Nephron (organoid): ENCODE measurements around the gene ZNF683.

Experiments used
- H3K27ac Mint-ChIP-seq, 3 experiments: 2 replicates each; pipeline ENCODE4 v1.8.0; 2020; ENCODE audit warnings: mixed read lengths in 3 of 3, mild to moderate bottlenecking in 2 of 3, moderate library complexity in 1 of 3
- H3K27me3 Mint-ChIP-seq: 2 replicates; pipeline ENCODE4 v1.8.0; 2021; ENCODE audit warnings: low read depth, mild to moderate bottlenecking, moderate library complexity, mixed read lengths
- H3K36me3 Mint-ChIP-seq: 2 replicates; pipeline ENCODE4 v1.8.0; 2020; ENCODE audit warnings: low read depth, mixed read lengths
- H3K4me1 Mint-ChIP-seq: 2 replicates; pipeline ENCODE4 v1.8.0; 2020; ENCODE audit warnings: mixed read lengths
- H3K4me3 Mint-ChIP-seq, 3 experiments: 2 replicates each; pipeline ENCODE4 v1.8.0; 2020; ENCODE audit warnings: mild to moderate bottlenecking in 3 of 3, mixed read lengths in 3 of 3, moderate library complexity in 2 of 3
- H3K9me3 Mint-ChIP-seq: 2 replicates; pipeline ENCODE4 v1.8.0; 2020; ENCODE audit warnings: mixed read lengths
- CTCF ChIP-seq, 3 experiments: fragments of 200-600 bp; sonication (generic); IDR thresholded peaks; one replicate each; pipeline ENCODE4 v1.5.0; 2021; ENCODE audit warnings: antibody characterized with exemption in 3 of 3; ENCODE audit not compliant: unreplicated experiment in 3 of 3

ZNF683 gene

DNA sequence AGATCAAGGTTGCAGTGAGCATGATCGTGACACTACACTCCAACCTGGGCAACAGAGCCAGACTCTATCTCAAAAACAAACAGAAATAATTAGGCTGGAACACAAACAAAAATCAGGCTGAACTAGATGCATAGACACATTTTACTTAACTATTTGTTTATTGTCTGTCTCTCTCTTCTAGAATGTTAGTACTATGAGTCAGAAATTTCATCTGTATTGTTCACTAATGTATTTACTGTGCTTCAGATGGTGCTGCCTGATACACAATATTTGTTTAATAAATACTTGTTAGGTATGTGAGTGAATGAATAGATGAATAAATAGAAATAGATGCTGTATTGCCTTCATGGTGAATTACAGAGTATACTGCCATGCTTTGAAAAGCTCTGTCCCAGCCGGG is 32.1 kb upstream of the ZNF683 start:
- TF ChIP-seq CTCF (IDR thresholded peaks at IDR 0.05; ENCODE audit: unreplicated experiment in 3 of 3): no peak
- Mint-ChIP-seq H3K4me3 (no peak overlapping the region), H3K27ac (no peak overlapping the region), H3K4me1 (peaks cover 6% of the 10 kb centered on the region), H3K36me3 (no peaks in the 10 kb centered on the region), H3K9me3 (no peaks in the 10 kb centered on the region), H3K27me3 (peaks cover 46% of the 10 kb centered on the region)

DNA sequence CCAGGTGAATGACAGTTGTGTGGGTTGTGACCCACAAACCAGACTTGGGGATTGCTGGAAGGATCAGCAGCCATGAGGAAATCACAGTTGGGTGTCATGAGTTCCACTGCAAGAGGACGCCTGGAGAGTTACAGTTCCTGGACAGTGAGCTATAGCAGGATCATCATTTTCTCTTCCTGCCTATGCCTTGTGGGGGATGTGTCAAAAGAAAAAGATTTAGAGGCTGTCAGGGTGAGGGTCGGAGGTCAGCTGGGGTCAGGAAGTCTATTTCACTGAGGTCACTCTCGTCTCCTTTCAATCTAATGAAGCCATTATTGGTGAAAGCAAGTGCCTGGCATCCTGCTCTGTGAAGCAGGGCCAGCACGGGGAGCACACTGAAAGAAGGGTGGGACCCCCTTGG is 31.1 kb upstream of the ZNF683 start:
- Mint-ChIP-seq H3K27ac (no peak overlapping the region), H3K36me3 (no peaks in the 10 kb centered on the region), H3K4me3 (no peak overlapping the region), H3K4me1 (peaks cover 3% of the 10 kb centered on the region), H3K9me3 (no peaks in the 10 kb centered on the region), H3K27me3 (peaks cover 36% of the 10 kb centered on the region)
- TF ChIP-seq CTCF (IDR thresholded peaks at IDR 0.05; ENCODE audit: unreplicated experiment in 3 of 3): no peak

- no peak overlapping the region for H3K4me3 Mint-ChIP-seq
- H3K4me1 Mint-ChIP-seq: no peaks in the 10 kb centered on the region
- H3K36me3 Mint-ChIP-seq: no peaks in the 10 kb centered on the region
- no peak overlapping the region for H3K27ac Mint-ChIP-seq
- TF ChIP-seq CTCF (IDR thresholded peaks at IDR 0.05; ENCODE audit: unreplicated experiment in 3 of 3): no peak
- H3K27me3 Mint-ChIP-seq: peaks cover 31% of the 10 kb centered on the region
- H3K9me3 Mint-ChIP-seq: no peaks in the 10 kb centered on the region
Observed at GRCh38 chr1:26401891-26402290, 29.3 kb upstream of the ZNF683 start.

DNA sequence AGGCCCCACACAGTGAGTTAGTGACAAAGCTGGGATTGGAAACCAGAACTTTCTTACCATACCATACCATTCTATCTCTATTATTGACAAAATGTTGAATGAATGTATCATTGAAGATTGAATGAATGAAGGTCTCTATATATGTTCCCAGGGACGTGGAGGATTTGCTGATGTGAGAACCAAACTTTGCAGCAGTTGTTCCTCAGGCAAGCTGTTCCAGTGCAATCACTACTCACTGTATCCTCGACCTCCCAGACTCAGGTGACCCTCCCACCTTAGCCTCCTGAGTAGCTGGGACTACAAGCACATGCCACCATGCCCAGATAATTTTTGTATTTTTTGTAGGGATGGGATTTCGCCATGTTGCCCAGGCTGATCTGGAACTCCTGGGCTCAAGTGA is 26.5 kb upstream of the ZNF683 start:
- H3K4me3 Mint-ChIP-seq: no peak overlapping the region
- peaks cover 22% of the 10 kb centered on the region for H3K27me3 Mint-ChIP-seq
- H3K27ac Mint-ChIP-seq: no peak overlapping the region
- H3K36me3 Mint-ChIP-seq: no peaks in the 10 kb centered on the region
- TF ChIP-seq CTCF (IDR thresholded peaks at IDR 0.05; ENCODE audit: unreplicated experiment in 3 of 3): no peak
- H3K4me1 Mint-ChIP-seq: no peaks in the 10 kb centered on the region
- H3K9me3 Mint-ChIP-seq: no peaks in the 10 kb centered on the region

GRCh38 chr1:26395754-26396153 is 23.2 kb upstream of the ZNF683 start:
- H3K9me3 Mint-ChIP-seq: no peaks in the 10 kb centered on the region
- no peak for TF ChIP-seq CTCF (IDR thresholded peaks at IDR 0.05; ENCODE audit: unreplicated experiment in 3 of 3)
- H3K4me1 Mint-ChIP-seq: no peaks in the 10 kb centered on the region
- no peak overlapping the region for H3K27ac Mint-ChIP-seq
- H3K36me3 Mint-ChIP-seq: no peaks in the 10 kb centered on the region
- no peak overlapping the region for H3K4me3 Mint-ChIP-seq
- peaks cover 11% of the 10 kb centered on the region for H3K27me3 Mint-ChIP-seq

- no peak overlapping the region for H3K4me3 Mint-ChIP-seq
- no peaks in the 10 kb centered on the region for H3K4me1 Mint-ChIP-seq
- peak in 1 of 3 experiments; percentile 17 for TF ChIP-seq CTCF (IDR thresholded peaks at IDR 0.05; ENCODE audit: unreplicated experiment in 3 of 3)
- H3K9me3 Mint-ChIP-seq: no peaks in the 10 kb centered on the region
- H3K27me3 Mint-ChIP-seq: peaks cover 13% of the 10 kb centered on the region
- no peak overlapping the region for H3K27ac Mint-ChIP-seq
- no peaks in the 10 kb centered on the region for H3K36me3 Mint-ChIP-seq
Observed at GRCh38 chr1:26391450-26391849, 18.9 kb upstream of the ZNF683 start.
